Measurements from ENCODE around the gene PHLPP1.

PHLPP1 gene

GRCh38 chr18:62839874-62840713 lies 124.8 kb downstream of the PHLPP1 start:
- DNase-seq (ENCODE audit: low read depth, low spot score): no peak
- peak overlapping the region; percentile 29 for H3K27ac ChIP-seq

GRCh38 chr18:62841405-62841804 lies 126.1 kb downstream of the PHLPP1 start:
- no peak for DNase-seq (ENCODE audit: low read depth, low spot score)
- H3K27ac ChIP-seq: no peak overlapping the region

GRCh38 chr18:62842898-62843297 lies 127.6 kb downstream of the PHLPP1 start:
- no peak for DNase-seq (ENCODE audit: low read depth, low spot score)
- no peak overlapping the region for H3K27ac ChIP-seq

GRCh38 chr18:62844850-62845643 lies 129.7 kb downstream of the PHLPP1 start:
- no peak for DNase-seq (ENCODE audit: low read depth, low spot score)
- no peak overlapping the region for H3K27ac ChIP-seq

- no peak for DNase-seq (ENCODE audit: low read depth, low spot score)
- H3K27ac ChIP-seq: no peak overlapping the region
Observed at GRCh38 chr18:62846313-62846712, 131.0 kb downstream of the PHLPP1 start.

- no peak overlapping the region for H3K27ac ChIP-seq
- DNase-seq (ENCODE audit: low read depth, low spot score): no peak
Observed at GRCh38 chr18:62847081-62847480, 131.7 kb downstream of the PHLPP1 start.

- no peak for DNase-seq (ENCODE audit: low read depth, low spot score)
- H3K27ac ChIP-seq: no peak overlapping the region
Observed at GRCh38 chr18:62848946-62849345, 133.6 kb downstream of the PHLPP1 start.

GRCh38 chr18:62850619-62851306 lies 135.4 kb downstream of the PHLPP1 start:
- no peak for DNase-seq (ENCODE audit: low read depth, low spot score)
- no peak overlapping the region for H3K27ac ChIP-seq

- DNase-seq (ENCODE audit: low read depth, low spot score): no peak
- H3K27ac ChIP-seq: no peak overlapping the region
Observed at GRCh38 chr18:62852851-62853250, 137.5 kb downstream of the PHLPP1 start.

- H3K27ac ChIP-seq: no peak overlapping the region
- no peak for DNase-seq (ENCODE audit: low read depth, low spot score)
Observed at GRCh38 chr18:62856294-62856693, 141.0 kb downstream of the PHLPP1 start.

- DNase-seq (ENCODE audit: low read depth, low spot score): no peak
- no peak overlapping the region for H3K27ac ChIP-seq
Observed at GRCh38 chr18:62857263-62857976, 142.1 kb downstream of the PHLPP1 start.

GRCh38 chr18:62860062-62860461 lies 144.7 kb downstream of the PHLPP1 start:
- H3K27ac ChIP-seq: no peak overlapping the region
- no peak for DNase-seq (ENCODE audit: low read depth, low spot score)

GRCh38 chr18:62862466-62862865 lies 147.1 kb downstream of the PHLPP1 start:
- DNase-seq (ENCODE audit: low read depth, low spot score): no peak
- no peak overlapping the region for H3K27ac ChIP-seq

- H3K27ac ChIP-seq: no peak overlapping the region
- no peak for DNase-seq (ENCODE audit: low read depth, low spot score)
Observed at GRCh38 chr18:62863579-62864001, 148.2 kb downstream of the PHLPP1 start.

GRCh38 chr18:62865498-62865897 lies 150.2 kb downstream of the PHLPP1 start:
- DNase-seq (ENCODE audit: low read depth, low spot score): no peak
- no peak overlapping the region for H3K27ac ChIP-seq

- H3K27ac ChIP-seq: no peak overlapping the region
- no peak for DNase-seq (ENCODE audit: low read depth, low spot score)
Observed at GRCh38 chr18:62867534-62867933, 152.2 kb downstream of the PHLPP1 start.

- no peak for DNase-seq (ENCODE audit: low read depth, low spot score)
- no peak overlapping the region for H3K27ac ChIP-seq
Observed at GRCh38 chr18:62868645-62869044, 153.3 kb downstream of the PHLPP1 start.

- H3K27ac ChIP-seq: no peak overlapping the region
- no peak for DNase-seq (ENCODE audit: low read depth, low spot score)
Observed at GRCh38 chr18:62870643-62871042, 155.3 kb downstream of the PHLPP1 start.

GRCh38 chr18:62875323-62875722 lies 160.0 kb downstream of the PHLPP1 start:
- no peak overlapping the region for H3K27ac ChIP-seq
- no peak for DNase-seq (ENCODE audit: low read depth, low spot score)

- H3K27ac ChIP-seq: no peak overlapping the region
- DNase-seq (ENCODE audit: low read depth, low spot score): no peak
Observed at GRCh38 chr18:62876111-62876510, 160.8 kb downstream of the PHLPP1 start.
